HG03354 (cell line): ENCODE data around the gene HMG20B.
"Not testable (repeated sequence)": the region's sequence is repeated elsewhere in the genome, so short reads cannot be mapped to it uniquely, and the experiment has no call there.

ENCODE experiments used
- ATAC-seq: cut with Tn5 transposase; IDR thresholded peaks from one replicate; pipeline ENCODE4 v1.9.1; 2021; ENCODE audit warnings: mild to moderate bottlenecking; ENCODE audit not compliant: unreplicated experiment, poor library complexity, severe bottlenecking

Gene HMG20B

DNA sequence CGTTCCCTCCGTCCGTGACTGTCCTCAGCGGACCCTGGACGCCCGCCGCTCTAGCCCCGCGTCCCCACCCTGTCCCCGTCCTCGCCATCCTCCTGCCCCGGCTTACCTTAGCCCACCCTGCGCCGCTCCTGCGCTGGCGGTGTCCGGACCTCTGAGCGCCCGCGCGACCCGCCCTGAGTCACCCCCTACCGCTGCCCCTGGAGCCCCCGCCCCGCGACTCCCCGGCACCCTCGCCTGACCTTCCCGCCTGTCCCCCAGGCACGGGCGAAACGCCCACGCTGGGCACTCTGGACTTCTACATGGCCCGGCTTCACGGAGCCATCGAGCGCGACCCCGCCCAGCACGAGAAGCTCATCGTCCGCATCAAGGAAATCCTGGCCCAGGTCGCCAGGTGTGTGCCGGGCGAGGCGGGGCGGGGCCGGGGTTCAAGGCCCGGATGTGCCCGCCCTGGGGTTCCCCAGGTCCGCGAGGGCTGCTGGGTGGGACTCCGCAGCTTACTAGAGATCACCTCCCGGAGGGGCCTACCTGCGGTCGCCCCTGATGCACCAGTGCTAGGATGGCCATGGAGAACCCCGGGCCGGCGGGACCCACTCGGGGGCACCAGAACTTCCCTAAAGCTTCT lies 5.1 kb downstream of the HMG20B start:
- ATAC-seq: no peak

DNA sequence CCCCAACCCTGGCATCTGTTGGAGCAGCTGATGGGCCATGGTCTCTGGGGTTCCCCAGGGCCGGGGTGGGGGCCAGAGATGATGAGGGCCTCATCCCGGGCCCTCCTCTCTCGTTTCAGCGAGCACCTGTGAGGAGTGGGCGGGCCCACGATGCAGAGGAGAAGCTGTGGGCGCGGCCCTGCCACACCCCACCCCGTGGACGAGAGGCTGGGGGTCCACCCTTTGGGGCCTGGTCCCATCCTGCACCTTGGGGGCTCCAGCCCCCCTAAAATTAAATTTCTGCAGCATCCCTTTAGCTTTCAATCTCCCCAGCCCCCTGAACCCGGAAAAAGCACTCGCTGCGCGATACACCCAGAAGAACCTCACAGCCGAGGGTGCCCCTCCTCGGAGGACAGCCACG lies 5.6 kb downstream of the HMG20B start:
- ATAC-seq: no peak

DNA sequence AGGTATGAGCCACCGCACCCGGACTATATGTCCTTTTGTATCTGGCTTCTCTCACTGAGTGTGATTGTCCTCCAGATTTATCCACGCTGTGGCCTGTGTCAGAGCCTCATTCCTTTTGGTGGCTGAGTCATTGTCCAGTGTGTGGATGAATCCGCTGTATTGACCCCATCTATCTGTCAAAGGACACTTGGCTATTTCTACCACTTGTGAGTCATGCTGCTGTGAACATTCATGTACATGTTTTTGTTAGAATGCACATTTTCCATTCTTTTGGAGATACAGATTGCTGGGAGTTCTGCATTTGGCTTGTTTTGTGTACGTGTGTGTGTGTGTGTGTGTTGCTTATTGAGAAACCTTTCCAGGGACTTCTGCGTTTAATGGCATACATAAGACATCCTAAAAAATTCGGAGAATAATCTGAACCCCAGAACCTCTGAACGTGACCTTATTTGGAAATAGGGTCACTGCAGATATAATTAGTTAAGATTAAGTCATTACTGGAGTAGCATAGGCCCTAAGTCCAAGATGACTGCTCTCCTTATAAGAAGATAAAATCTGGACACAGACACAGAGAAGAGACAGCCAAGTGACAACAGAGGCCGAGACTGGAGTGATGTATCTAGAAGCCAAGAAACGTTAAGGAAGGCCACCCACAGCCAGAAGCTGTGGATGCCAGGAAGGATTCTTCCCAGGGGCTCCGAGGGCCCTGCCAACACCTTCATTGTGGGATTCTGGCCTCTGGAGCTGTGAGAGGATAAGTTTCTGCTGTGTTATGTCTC lies 7.6 kb downstream of the HMG20B start:
- ATAC-seq: no peak

DNA sequence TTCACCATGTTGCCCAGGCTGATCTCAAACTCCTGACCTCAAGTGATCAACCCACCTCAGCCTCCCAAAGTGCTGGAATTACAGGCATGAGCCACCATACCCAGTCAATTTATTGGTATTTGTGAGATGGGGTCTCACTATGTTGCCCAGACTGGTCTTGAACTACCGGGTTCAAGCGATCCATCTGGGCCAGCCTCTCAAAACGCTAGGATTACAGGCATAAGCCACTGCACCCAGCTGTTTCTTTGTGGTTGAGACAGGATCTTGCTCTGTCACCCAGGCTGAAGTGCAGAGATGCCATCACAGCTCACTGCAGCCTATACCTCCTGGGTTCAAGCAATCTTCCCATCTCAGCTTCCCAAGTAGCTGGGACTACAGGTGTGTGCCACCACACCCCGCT lies 9.0 kb downstream of the HMG20B start:
- not testable (repeated sequence) for ATAC-seq

DNA sequence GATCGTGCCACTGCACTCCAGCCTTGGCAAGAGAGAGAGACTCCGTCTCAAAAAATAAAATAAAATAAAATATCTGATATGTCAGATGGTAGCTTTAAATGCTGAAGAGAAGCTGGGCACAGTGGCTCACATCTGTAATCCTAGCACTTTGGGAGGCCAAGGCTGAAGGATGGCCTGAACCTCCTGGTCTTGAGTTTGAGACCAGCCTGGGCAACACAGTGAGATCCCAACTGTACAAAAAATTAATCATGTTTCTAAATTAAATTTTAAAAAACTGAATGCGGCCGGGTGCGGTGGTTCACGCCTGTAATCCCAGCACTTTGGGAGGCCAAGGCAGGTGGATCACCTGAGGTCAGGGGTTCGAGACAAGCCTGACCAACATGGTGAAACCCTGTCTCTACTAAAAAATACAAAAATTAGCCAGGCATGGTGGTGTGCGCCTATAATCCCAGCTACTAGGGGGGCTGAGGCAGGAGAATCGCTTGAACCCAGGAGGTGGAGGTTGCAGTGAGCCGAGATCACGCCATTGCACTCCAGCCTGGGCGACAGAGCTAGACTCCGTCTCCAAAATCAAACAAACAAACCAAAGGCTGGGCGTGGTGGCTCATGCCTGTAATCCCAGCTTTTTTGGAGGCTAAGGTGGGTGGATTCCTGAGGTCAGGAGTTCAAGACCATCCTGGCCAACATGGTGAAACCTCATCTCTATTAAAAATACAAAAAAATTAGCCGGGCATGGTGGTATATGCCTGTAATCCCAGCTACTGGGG lies 11.5 kb downstream of the HMG20B start:
- ATAC-seq: not testable (repeated sequence)

DNA sequence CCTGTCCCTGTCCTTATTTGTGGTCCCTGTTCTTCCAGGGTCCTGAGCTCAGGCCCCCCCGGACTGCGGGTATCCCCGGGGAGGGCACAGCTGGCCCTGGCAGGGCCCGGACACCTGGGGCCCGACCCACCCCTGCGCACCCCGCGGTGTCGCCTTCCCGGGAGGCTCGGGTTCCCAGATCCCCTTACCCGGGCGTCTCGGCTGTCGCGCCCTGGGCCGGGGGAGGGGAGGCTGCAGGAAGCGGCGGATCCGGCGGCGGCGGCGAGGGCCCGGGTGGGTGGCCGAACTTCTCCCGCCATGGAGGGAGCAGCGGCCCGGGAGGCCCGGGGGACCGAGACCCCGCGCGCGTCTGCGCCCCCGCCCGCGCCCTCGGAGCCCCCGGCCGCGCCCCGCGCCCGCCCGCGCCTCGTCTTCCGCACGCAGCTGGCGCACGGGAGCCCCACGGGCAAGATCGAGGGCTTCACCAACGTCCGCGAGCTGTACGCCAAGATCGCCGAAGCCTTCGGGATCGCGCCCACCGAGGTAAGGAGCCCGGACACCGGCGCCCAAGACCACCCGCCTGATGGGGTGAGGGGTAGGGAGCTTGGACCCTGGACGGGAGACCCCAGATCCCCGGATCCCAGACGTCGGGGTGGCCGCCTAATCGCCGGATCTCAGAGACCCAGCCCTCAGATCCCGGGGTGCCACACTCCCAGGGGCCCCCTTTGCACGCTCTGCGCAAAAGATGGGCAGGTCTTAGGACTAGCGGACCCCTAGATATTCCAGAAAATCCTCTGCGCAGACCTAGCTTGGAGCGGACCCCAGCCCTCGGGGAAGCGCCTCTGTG lies 12.8 kb downstream of the HMG20B start, which contains the start of gene GIPC3:
GIPC3 (plus strand) TSS at position 178 of the 826 bp plus-strand sequence; CDS start at position 298, 120 bp downstream.
- no peak for ATAC-seq

DNA sequence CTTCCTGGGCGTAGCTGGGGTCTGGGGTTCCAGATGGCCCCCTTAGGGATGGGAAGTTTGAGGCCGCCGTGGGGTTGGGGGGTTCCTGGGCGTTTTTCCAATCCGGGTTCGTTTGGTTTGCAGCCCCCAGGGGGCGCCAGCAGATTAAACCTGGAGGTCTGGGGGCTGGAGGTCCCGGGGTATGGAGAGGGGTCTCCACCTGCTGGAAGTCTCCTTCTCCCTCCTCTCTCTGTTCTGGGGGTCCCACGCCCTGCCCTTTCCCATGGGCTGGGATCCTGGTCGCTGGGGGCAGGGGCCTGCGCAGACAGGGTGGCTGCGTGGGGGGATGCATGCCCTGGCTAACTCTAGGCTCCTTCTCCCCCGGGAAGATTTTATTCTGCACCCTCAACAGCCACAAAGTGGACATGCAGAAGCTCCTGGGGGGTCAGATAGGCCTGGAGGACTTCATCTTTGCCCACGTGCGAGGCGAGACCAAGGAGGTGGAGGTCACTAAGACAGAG lies 13.4 kb downstream of the HMG20B start:
- ATAC-seq: no peak

GRCh38 chr19:3586707-3587346 lies 14.1 kb downstream of the HMG20B start:
- ATAC-seq: no peak

DNA sequence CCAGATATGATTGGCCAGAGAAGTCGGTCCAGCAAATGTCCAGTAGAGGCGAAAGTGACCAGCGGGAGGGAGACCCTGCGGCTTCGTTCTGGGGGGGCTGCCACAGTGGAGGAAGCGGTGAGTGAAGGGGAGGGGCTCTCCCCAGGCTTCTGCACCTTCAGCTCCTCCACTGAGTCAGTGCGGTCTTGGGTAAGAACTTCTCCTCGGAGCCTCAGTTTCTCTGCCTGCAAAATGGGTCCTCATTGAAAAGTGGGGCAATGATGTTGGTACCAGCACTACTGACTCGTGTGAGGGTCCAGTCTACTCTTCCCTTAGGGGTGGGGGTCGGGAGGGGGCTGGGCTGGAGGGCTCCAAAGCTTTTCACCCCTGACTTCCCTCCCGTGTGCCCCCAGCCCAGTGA lies 16.7 kb downstream of the HMG20B start:
- ATAC-seq: no peak

DNA sequence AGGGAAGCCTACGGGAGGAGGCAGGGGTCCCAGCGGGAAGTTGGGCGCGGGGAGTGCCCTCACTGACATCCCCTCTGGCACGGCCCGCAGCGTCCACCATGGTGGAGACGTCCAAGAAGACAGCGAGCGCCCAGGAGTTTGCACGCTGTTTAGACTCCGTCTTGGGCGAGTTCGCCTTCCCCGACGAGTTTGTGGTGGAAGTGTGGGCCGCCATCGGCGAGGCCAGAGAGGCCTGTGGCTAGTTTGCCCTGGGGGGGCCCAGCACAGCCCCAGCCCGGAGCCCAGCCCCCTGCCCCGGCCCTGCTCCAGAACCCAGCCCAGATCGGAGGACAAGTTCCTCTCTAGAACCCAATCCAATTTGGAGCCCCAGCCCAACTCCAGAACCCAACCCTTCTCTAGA lies 17.2 kb downstream of the HMG20B start:
- no peak for ATAC-seq

DNA sequence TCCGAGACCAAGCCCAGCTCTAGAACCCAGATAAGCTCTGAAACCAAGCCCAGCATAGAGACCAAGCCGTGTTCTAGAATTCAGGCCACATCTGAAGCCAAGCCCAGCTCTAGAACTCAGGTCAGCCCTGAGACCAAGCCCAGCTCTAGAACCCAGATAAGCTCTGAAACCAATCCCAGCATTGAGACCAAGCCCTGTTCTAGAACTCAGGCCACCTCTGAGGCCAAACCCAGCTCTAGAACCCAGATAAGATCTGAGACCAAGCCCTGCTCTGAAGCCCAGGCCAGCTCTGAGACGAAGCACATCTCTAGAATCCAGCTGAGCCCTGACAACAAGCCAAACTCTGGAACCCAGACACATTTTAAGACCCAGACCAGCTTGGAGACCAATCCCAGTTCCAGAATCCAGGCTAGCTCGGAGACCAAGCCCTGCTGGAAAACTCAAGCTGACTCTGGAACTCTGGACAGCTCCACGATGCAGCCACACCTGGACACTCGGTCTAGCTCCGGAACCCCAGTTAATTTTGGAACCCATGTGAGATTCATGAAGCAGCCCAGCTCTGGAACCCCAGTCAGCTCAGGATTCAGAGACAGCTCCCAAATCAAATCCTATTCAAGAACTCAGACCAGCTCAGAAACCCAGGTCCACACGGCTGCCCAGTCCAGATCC lies 18.4 kb downstream of the HMG20B start:
- ATAC-seq: no peak

DNA sequence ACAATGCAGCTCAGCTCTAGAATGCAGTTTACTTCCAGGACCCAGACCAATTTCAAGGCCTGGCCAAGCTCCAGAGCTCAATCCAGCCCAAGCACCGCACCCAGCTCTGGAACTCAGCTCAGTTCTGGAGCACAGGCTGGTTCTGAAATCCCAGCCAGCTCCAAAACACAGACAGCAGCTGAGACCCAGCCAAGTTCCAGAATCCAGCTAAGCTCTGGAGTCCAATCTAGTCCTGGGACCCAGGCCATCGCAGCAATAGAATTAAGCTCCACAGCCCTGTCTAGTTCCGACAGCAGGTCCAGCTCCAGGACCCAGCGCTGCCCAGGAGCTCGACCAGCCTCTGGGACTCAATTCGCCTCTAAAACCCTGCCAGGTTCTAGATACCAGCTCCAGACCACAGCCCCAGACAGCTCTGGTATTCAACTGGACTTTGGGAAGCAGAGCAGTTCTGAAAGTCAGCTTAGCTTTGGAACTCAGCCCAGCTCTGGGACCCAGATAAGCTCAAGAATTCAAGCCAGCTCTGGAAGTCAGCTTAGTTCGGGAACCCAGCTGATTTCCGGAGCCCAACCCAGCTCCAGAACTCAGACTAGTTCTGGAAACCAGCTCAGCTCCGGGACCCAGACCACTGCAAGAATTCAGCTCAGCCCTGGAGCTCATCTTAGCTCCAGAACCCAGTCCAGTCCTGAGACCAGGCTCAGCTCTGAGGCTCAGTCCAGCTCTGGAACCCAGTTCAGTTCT lies 19.3 kb downstream of the HMG20B start:
- no peak for ATAC-seq

GRCh38 chr19:3593156-3593555 lies 20.4 kb downstream of the HMG20B start:
- ATAC-seq: no peak

- ATAC-seq: no peak
These were observed 22.8 kb downstream of the HMG20B start for GRCh38 chr19:3595521-3596061.

DNA sequence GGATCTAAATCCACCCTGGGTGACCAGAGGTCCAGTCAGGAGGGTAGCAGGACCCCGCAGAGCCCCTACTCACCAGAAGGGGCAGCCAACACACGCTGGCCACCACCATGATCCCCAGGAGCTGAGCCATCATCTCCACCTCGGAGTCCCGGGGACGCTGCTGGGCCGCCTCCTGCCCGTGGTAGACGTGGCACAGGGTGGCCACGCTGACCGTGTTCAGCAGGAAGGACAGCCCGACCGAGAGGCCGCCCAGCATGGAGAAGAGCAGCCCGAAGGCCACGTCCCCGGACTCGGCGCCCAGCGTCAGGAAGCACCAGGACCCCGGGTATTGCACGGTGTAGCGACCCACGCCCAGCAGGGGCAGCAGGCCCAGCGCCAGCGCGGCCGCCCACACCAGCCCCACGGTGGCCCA lies 27.0 kb downstream of the HMG20B start:
- no peak for ATAC-seq

GRCh38 chr19:3601021-3601420 lies 28.3 kb downstream of the HMG20B start:
- ATAC-seq: no peak

DNA sequence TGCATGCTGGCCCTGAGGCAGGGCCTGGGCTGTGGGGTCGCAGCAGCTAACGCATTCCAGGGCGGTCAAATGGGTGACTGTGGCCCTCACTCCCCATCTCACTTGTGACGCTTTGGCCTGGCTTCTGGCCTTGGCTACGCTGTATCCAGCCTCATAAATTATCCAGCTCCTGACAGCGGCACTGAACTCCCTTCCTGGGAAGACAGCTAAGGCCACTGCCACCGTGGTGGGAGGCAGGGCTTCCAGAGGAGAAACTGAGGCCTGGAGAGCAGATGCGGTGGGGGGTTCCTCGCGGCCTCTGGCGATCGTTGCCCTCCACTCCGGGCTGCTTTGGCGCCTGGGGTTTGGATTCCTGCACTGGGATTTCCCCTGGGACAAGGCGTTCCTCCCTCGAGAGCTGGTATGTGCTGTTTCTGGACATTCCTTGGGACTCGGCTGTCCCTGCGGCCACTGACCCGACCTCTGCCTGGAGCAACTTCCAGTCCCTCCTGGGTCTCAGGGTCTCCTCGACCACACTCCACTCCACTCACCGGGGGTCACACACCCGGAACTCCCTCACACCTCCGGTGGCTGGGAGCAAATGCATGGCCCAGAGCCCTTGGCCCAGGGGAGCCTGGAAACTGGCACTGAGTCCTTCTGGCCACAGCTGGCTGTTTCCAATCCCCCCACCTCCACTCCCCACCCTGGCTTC lies 30.5 kb downstream of the HMG20B start:
- no peak for ATAC-seq
